OCI-LY3 (cell line): ENCODE measurements around the gene TNRC18.

Experiments used
- CTCF ChIP-seq: fragments of 200-600, 300-600 bp; sonication (generic); IDR thresholded peaks from 2 replicates; pipeline ENCODE4 v1.5.1; 2014; ENCODE audit warnings: antibody characterized with exemption, low read length, low read depth
- EZH2phosphoT487 ChIP-seq: fragments of 200-600 bp; shearing (Covaris generic); IDR thresholded peaks from 2 replicates; pipeline ENCODE4 v1.6.1; 2018; ENCODE audit warnings: antibody characterized with exemption, mixed run types, low read depth

GRCh38 chr7:5356751-5357119, 66.9 kb downstream of the TNRC18 start:
- TF ChIP-seq CTCF (no peak), EZH2phosphoT487 (no peak)
